Stomach (tissue), 19 donors: Measurements from ENCODE around the gene MMP10. TPM values are rescaled to one million over a fixed set of nuclear protein-coding genes. Genes with fewer than 3 reads are reported as not detected.

Experiments
- DNase-seq, 2 donors: peaks; one replicate each; pipeline versions ENCODE4 v3.0.0 to v3.0.0-alpha.2; 2013 to 2019
- H3K27ac ChIP-seq, 5 donors: fragments of 200-600 bp in 4 of 5; sonication (generic) in 4 of 5; one replicate each; pipeline ENCODE4 v1.5.1; 2013 to 2019; ENCODE audit warnings: mild to moderate bottlenecking in 1 of 5, moderate library complexity in 1 of 5
- H3K27me3 ChIP-seq, 3 donors: fragments of 200-600 bp; sonication (generic); one replicate each; pipeline ENCODE4 v1.5.1; 2017 to 2019; ENCODE audit warnings: mixed run types in 1 of 3
- H3K36me3 ChIP-seq, 4 donors: fragments of 200-600 bp; sonication (generic); 1 replicate in 3 of 4; 2 replicates in 1 of 4; pipeline ENCODE4 v1.5.1; 2016 to 2019
- H3K4me1 ChIP-seq, 4 donors: fragments of 200-600 bp; sonication (generic); one replicate each; pipeline ENCODE4 v1.5.1; 2016 to 2019
- H3K4me3 ChIP-seq, 4 donors: fragments of 200-600 bp; sonication (generic) in 3 of 4; one replicate each; pipeline ENCODE4 v1.5.1; 2016 to 2019; ENCODE audit warnings: mild to moderate bottlenecking in 1 of 4
- H3K9me3 ChIP-seq, 4 donors: fragments of 200-600 bp; sonication (generic); one replicate each; pipeline ENCODE4 v1.5.1; 2016 to 2019
- EP300 ChIP-seq: sonication (generic); formaldehyde crosslinking; IDR thresholded peaks from one replicate; pipeline ENCODE4 v1.6.1; 2017; ENCODE audit warnings: antibody characterized with exemption
- POLR2A ChIP-seq, 4 donors: fragments of 450-650 bp; IDR thresholded peaks; one replicate each; pipeline ENCODE4 v1.6.1; 2016; ENCODE audit warnings: antibody characterized with exemption in 4 of 4, control low read depth in 2 of 4, mild to moderate bottlenecking in 1 of 4, moderate library complexity in 1 of 4
- POLR2AphosphoS5 ChIP-seq, 3 donors: sonication (generic); formaldehyde crosslinking; IDR thresholded peaks; one replicate each; pipeline ENCODE4 v1.6.1; 2016; ENCODE audit warnings: antibody characterized with exemption in 3 of 3
- WGBS, 5 donors: extraction: QIAGEN DNeasy Blood & Tissue Kit in 3 of 5; methylation state at CpG; one replicate each; pipeline versions ENCODE4 v1.1.5 to v1.1.7; 2013 to 2018; 5-methylcytosine and 5-hydroxymethylcytosine counted together
- intact Hi-C: fragments of 100-400 bp; cut with DNase I; formaldehyde crosslinking; loops from one replicate; pipeline ENCODE4 v1.15.1; 2023; ENCODE audit warnings: low total_unique reads
- long read RNA-seq, 10 donors: transcript quantifications; one replicate each; lab custom pipeline, GENCODE V29; 2026
- polyA plus RNA-seq, 3 donors: library from polyadenylated mRNA; stranded (reverse); fragments of 200-250 nt; gene quantifications; one replicate each; pipeline ENCODE4 v1.2.3, GENCODE V29; 2013
- total RNA-seq, 5 donors: library from RNA; depleted of rRNA; stranded (reverse); fragments of >200 nt; gene quantifications; one replicate each; pipeline versions ENCODE4 v1.1.0 to v1.2.3, GENCODE V29; 2014 to 2016
- TF ChIP-seq, protein P1 (sequence below), 7 experiments: fragments of 450-650 bp in 4 of 7; fragments of 200-600 bp in 3 of 7; sonication (generic) in 3 of 7; IDR thresholded peaks; one replicate each; pipeline ENCODE4 v1.5.1; 2016 to 2019; ENCODE audit warnings: antibody characterized with exemption in 7 of 7, control low read depth in 2 of 7, mild to moderate bottlenecking in 1 of 7
- donor health status: healthy with polysubstance abuse.
- donor health status: Bipolar disorder and iron deficiency.
- donor health status: healthy.

MMP10 gene
- total RNA-seq (1 to 10 TPM in 1 of 5 donors, under 1 TPM in 1, not detected in 3; 0.92 to 4.2 TPM), polyA plus RNA-seq (1 to 10 TPM in 1 of 3 donors, under 1 TPM in 2; 0.10 to 8.8 (median 0.46) TPM)
- long read RNA-seq, donor 1, partial matches to known transcripts = 0 of 1 reads
- long read RNA-seq, donor 1, other reads (novel, unspliced or antisense) = 0 of 1 reads
- long read RNA-seq, donor 2, partial matches to known transcripts = 0 of 1 reads
- long read RNA-seq, donor 2, other reads (novel, unspliced or antisense) = 0 of 1 reads
- long read RNA-seq, donor 3 = 0 reads
- long read RNA-seq, donor 4, partial matches to known transcripts = 0 of 2 reads
- long read RNA-seq, donor 4, other reads (novel, unspliced or antisense) = 0 of 2 reads
- long read RNA-seq, donor 5, partial matches to known transcripts = 0 of 1 reads
- long read RNA-seq, donor 5, other reads (novel, unspliced or antisense) = 0 of 1 reads
- long read RNA-seq, donor 6 = 0 reads
- long read RNA-seq, donor 7, partial matches to known transcripts = 6 of 7 reads
- long read RNA-seq, donor 7, other reads (novel, unspliced or antisense) = 0 of 7 reads
- long read RNA-seq, donor 8 = 0 reads
- long read RNA-seq, donor 9 = 0 reads
- long read RNA-seq, donor 10, partial matches to known transcripts = 0 of 1 reads
- long read RNA-seq, donor 10, other reads (novel, unspliced or antisense) = 0 of 1 reads

DNA sequence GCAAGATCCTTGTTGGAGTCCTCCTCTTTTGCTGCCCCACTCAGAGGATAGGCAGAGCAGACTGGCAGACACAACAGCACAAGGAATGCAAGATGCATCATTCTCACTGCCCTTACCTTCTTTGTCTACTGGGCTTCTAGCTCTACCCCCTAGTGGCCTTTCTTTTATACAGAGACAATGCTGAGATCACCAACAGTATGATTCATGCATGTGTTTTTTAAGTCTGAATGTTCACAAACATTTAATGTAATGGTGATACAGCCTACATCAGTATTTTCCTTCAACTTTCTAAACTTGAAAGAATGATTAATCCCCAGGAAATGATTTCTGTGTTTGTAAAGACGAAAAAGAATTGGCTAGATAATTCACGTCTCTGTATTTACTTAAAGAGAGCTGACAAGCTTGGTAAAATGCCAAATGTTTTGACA lies at the start of gene MMP10:
MMP10 (minus strand) TSS at position 138 of the 428 bp plus-strand sequence; CDS start at position 101, 37 bp downstream.
- no peaks in the 10 kb centered on the region for H3K27me3 ChIP-seq
- H3K27ac ChIP-seq = no peak within 1 kb of the TSS
- no peak for DNase-seq
- H3K4me1 ChIP-seq = peaks cover 0 to 9% (median 4%) of the 10 kb centered on the region in 4 donors
- no peak within 1 kb of the TSS for H3K4me3 ChIP-seq
- no peak for TF ChIP-seq POLR2A (IDR thresholded peaks at IDR 0.05)
- TF ChIP-seq, protein P1, sequence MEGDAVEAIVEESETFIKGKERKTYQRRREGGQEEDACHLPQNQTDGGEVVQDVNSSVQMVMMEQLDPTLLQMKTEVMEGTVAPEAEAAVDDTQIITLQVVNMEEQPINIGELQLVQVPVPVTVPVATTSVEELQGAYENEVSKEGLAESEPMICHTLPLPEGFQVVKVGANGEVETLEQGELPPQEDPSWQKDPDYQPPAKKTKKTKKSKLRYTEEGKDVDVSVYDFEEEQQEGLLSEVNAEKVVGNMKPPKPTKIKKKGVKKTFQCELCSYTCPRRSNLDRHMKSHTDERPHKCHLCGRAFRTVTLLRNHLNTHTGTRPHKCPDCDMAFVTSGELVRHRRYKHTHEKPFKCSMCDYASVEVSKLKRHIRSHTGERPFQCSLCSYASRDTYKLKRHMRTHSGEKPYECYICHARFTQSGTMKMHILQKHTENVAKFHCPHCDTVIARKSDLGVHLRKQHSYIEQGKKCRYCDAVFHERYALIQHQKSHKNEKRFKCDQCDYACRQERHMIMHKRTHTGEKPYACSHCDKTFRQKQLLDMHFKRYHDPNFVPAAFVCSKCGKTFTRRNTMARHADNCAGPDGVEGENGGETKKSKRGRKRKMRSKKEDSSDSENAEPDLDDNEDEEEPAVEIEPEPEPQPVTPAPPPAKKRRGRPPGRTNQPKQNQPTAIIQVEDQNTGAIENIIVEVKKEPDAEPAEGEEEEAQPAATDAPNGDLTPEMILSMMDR (IDR thresholded peaks at IDR 0.05) = peak in 1 of 7 experiments; percentile 14
- 3 to 11% (median 6%) methylated on average over 2 of the region's 2 CpGs for WGBS, 5 donors
- no peaks in the 10 kb centered on the region for H3K9me3 ChIP-seq
- H3K36me3 ChIP-seq = no peaks in the 10 kb centered on the region
- intact Hi-C loops = no loop called here

DNA sequence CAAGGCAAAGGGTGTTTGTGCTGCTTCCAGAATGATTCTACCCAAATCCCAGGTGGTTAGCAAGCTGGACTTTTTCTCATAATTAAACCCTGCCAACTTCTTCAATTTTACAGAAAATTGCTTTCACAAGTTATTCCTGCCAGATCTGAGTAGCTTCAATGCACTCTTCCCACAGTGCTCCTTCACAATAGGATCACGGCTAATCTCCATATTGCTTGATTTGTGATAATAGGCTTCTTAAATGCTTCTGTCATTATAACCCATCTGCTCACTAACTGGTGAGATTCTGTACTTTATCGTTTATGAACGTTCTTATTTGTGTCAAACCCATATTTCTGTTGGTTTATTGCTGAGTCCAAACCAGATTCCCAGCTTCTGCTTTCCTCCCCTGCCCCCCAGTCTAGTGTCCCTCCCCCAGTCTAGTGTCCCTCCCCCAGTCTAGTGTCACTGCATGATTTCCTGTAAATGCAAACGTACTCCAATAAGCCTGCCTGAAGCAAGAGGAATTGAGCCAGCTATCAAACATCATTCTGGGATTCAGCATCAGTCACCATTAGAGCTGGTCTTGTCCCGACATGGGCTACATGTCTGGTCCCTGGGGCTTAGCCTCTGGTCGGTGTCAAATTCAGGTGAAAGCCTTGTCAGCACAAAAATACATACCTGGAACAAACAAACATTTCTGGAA lies 49.0 kb upstream of the MMP10 start:
- 63 to 77% (median 70%) methylated on average over 6 of the region's 6 CpGs for WGBS, 5 donors

DNA sequence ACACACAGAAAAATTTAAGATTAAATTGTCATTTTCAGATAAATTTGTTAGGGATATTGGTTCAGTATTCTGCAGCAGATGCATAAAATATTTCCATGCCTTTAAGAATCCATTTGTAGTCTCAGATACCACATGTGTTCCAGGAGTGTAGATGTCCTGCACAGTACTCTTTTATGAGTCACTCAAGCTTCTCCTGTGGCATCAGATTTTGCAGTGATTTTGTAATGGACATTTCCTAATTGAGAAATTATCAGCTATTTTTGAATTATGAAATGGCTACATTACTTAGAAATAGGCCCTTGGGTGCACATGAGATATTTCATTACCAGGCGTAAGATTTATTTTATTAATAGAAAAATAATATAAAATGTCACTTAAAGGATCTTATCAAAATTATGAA lies 44.1 kb upstream of the MMP10 start:
- H3K4me1 ChIP-seq = no peaks in the 10 kb centered on the region
- no peaks in the 10 kb centered on the region for H3K27me3 ChIP-seq
- H3K4me3 ChIP-seq = no peak overlapping the region
- no peak for DNase-seq
- no peaks in the 10 kb centered on the region for H3K9me3 ChIP-seq
- no peak for TF ChIP-seq POLR2AphosphoS5 (IDR thresholded peaks at IDR 0.05)
- no peak for TF ChIP-seq EP300
- no peak for TF ChIP-seq POLR2A (IDR thresholded peaks at IDR 0.05)
- TF ChIP-seq, protein P1 (IDR thresholded peaks at IDR 0.05) = no peak
- H3K27ac ChIP-seq = no peak overlapping the region
- WGBS, 5 donors = 91 to 100% (median 96%) methylated on average over 1 of the region's 1 CpG
- intact Hi-C loops = no loop called here
- H3K36me3 ChIP-seq = no peaks in the 10 kb centered on the region

More for the DNA sequence above, 49.0 kb upstream of the MMP10 start:
- Histone ChIP-seq H3K36me3 (no peaks in the 10 kb centered on the region), H3K4me3 (no peak overlapping the region), H3K27ac (no peak overlapping the region), H3K27me3 (no peaks in the 10 kb centered on the region), H3K9me3 (no peaks in the 10 kb centered on the region), H3K4me1 (peaks cover 0 to 15% (median 0%) of the 10 kb centered on the region in 4 donors)
- TF ChIP-seq EP300 = no peak
- no peak for TF ChIP-seq POLR2AphosphoS5 (IDR thresholded peaks at IDR 0.05)
- no peak for TF ChIP-seq POLR2A (IDR thresholded peaks at IDR 0.05)
- TF ChIP-seq, protein P1 (IDR thresholded peaks at IDR 0.05) = no peak
- intact Hi-C loops = no loop called here
- DNase-seq = no peak

DNA sequence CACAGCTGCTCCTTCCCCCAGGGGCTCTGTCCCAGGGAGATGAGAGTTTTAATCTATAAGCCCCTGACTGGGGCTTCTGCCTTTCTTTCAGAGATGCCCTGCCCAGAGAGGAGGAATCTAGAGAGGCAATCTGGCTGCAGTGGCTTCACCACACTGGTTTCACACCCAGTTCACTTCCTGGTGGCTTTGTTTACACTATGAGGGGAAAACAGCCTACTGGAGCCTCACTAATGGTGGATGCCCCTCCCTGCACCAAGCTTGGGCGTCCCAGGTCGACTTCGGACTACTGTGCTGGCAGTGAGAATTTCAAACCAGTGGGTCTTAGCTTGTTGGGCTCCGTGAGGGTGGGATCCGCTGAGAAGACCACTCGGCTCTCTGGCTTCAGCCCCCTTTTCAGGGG lies 39.1 kb upstream of the MMP10 start:
- Histone ChIP-seq H3K9me3 (no peaks in the 10 kb centered on the region), H3K4me1 (no peaks in the 10 kb centered on the region), H3K4me3 (no peak overlapping the region), H3K27me3 (no peaks in the 10 kb centered on the region), H3K27ac (no peak overlapping the region), H3K36me3 (no peaks in the 10 kb centered on the region)
- TF ChIP-seq EP300 (no peak), POLR2AphosphoS5 (IDR thresholded peaks at IDR 0.05) (no peak), POLR2A (IDR thresholded peaks at IDR 0.05) (no peak)
- TF ChIP-seq, protein P1 (IDR thresholded peaks at IDR 0.05) = no peak
- WGBS, 5 donors = 50 to 87% (median 67%) methylated on average over 4 to 6 of the region's 6 CpGs
- DNase-seq = peak in 1 of 2 donors; percentile 10
- intact Hi-C loops = no loop called here
